SIG-M5 (cell line): Measurements from ENCODE around the gene CDK5RAP1.

Source experiments
- DNase-seq: peaks from one replicate; lab custom pipeline; 2025; lab: John Stamatoyannopoulos, UW

Gene CDK5RAP1

GRCh38 chr20:33333616-33334015 lies 67.7 kb downstream of the CDK5RAP1 start:
- no peak for DNase-seq

DNA sequence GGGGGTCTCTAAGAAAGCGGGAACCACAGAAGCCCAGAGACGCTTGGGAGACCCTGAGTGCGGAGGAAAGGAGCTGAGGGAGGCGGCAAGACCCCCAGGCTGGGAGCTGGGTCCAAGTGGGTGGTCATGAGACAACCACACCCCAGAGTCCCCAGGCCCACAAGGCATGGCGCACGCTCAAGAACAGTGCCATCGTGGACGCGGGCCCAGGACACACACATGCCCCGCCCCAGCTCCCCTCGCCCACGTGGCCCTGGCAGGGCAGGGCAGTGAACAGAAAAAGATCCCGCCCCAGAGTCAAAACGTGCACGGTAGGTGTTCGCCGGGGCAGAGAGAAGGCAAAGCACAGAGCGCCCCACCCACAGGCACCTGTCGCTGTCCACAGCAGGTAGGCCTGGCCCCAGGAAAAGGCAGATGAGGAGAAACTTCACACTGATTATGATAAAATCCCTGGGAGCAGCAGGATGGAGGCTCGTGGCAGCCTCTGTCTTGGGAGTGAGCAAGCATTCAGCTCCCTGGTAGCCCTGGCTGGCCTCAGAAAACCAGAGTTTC lies 68.3 kb downstream of the CDK5RAP1 start:
- DNase-seq, result no peak

GRCh38 chr20:33328157-33329137 lies 72.9 kb downstream of the CDK5RAP1 start:
- no peak for DNase-seq

DNA sequence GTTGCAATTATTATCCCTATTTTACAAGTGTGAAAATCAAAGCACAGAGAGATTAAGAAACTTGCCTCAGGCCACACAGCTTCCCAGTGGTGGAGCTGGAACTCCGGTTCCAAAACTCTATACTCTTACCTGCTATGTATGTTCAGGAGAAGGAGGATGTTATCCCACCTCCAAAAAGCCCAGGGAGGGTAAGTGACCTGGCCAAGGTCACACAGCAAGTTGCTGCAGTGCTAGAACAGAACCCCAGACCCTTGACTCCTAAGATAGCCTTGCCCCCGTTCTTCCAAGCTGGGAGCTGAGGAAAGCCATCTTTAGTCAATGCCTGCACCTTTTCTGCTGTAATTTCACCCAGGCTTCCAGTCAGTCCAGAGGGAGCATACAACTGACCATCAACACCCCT lies 76.0 kb downstream of the CDK5RAP1 start:
- no peak for DNase-seq

DNA sequence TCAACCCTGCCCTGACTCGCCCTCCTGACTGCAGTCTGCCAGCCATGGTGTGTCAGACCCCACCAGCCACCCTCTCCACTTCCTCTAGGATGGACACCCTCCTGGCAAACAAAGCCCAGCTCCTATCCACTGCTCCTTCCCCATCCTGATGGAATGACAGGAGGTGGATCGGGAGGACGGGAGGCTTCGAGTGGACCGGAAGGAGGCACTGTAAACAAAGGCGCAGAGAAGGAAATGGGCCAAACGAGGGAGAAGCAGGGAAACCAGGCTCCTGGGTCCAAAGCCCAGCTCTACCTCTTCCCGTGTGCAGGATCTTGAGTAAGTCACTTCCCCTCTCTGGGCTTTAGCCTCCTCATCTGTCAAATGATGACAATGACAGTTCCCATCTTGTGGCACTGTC lies 78.1 kb downstream of the CDK5RAP1 start:
- no peak for DNase-seq

DNA sequence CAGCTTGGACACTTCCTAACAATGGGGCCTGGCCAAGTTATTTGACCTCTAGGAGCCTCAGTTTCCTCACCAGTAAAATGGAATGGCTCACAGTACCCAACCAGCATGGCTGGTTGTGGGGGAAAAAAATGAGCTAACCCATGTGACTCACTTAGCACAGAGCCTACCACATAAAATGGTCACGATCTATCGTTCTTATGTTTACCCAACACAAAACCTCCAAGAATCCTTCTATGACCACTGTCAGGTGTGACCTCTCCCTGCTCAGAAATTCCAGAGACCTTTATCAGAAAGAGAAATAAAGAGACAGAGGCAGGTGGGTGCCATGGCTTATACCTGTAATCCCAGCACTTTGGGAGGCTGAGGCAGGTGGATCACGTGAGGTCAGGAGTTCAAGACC lies 78.9 kb downstream of the CDK5RAP1 start:
- DNase-seq, result no peak

DNA sequence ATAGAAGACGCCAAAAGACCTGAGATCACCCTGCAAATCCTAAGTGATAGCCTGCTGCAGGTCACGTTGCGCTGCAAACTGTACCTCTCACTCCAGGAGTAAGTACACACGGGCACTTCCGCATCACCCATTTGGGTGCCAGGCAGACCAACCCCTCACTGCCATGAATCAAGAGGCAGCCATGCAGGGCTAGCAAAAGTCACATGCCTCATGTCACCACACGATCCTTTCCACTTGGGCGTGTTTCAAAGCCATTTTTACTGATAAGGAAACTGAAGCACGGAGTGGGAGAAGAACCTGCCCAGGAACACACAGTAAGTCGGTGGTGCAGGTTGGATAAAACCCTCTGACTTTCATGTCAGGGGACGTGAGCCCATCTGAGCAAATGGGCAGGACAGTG lies 81.3 kb downstream of the CDK5RAP1 start:
- no peak for DNase-seq

GRCh38 chr20:33318096-33318429 lies 83.3 kb downstream of the CDK5RAP1 start:
- no peak for DNase-seq

GRCh38 chr20:33317424-33318095 lies 83.8 kb downstream of the CDK5RAP1 start:
- no peak for DNase-seq

DNA sequence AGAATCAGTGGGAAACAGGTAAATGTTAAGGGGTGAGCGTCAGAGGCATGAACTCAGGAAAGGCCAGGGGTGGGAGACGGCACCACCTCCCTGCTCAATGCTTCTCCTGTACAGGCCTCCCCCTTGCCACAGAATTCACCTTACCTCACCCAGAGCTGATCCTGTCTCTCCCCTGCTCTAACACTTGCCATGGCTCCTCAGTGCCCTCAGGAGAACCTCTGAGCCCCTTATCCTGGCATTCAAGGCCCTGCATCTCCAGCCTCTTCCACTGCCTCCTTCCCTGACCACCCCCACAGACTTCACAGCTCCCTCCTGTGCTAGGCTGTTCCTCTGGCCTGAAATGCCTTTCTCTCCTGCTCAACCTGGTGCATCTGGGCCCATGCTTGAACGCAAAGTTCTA lies 84.4 kb downstream of the CDK5RAP1 start:
- DNase-seq, result no peak

DNA sequence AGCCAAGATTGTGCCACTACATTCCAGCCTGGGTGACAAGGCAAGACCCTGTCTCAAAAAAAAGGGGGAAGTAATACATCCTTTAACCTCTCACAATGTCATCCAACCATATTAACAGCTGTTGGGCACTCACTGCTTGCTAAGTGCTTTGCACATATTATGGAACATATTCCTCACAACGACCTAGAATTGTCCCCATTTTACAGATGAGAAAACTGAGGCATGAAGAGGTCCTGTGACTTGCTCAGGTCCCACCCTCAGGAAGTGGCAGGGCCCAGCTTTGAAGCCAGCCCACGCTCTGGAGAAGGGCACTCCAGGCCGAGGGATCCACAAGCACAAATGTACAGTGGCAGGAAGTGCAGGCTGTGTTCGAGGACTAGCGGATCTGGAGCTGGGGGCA lies 85.0 kb downstream of the CDK5RAP1 start:
- DNase-seq, result no peak

DNA sequence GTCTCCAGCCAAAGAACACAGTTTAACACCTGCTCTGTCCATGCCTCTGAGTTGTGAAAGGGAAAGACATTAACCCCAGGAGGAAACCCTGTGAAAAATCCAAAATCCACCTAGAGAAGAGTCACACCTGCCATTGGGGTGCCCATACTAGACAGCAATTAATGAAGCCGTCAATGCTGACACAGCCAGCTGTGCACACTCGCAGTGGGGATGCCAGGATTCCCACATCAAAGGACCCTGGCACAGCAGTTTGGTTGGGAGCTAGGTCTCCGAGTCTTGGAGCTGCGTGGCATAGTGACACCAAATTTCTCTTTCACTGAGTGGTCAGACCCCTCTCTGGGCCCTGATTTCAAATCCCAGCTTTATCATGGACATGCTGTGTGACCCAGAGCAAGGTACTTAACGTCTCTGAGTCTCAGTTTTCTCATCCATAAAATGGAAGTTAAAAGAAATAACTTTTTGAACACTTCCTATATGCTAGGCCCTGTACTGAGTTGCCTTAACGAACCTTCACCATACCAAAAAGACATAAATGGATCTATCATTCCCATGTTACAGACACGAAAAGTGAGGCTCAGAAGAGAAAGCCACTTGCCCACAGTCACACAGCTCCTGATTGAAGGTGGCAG lies 87.5 kb downstream of the CDK5RAP1 start:
- DNase-seq, result no peak

GRCh38 chr20:33312583-33312982 lies 88.7 kb downstream of the CDK5RAP1 start:
- DNase-seq, result no peak

GRCh38 chr20:33311996-33312395 lies 89.3 kb downstream of the CDK5RAP1 start:
- no peak for DNase-seq

DNA sequence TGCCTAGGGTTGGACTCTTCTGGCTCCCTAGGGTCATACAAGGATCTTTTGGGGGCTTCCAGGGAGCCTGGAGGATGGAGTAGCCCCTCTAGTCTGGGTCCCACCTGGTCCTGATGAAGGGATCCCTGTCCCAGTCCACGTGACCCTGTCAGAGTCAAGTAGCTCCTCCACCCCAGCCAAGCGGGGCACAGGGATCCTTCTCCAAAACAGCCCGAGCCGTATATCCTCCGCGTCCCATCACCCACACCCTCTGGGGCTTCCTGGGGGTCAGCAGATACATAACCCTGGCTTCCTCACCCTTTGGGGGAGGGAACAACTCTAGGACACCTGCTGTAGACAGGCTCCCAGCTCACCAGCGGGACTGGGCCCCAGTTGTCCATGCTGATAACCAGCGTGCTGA lies 90.3 kb downstream of the CDK5RAP1 start:
- no peak for DNase-seq

DNA sequence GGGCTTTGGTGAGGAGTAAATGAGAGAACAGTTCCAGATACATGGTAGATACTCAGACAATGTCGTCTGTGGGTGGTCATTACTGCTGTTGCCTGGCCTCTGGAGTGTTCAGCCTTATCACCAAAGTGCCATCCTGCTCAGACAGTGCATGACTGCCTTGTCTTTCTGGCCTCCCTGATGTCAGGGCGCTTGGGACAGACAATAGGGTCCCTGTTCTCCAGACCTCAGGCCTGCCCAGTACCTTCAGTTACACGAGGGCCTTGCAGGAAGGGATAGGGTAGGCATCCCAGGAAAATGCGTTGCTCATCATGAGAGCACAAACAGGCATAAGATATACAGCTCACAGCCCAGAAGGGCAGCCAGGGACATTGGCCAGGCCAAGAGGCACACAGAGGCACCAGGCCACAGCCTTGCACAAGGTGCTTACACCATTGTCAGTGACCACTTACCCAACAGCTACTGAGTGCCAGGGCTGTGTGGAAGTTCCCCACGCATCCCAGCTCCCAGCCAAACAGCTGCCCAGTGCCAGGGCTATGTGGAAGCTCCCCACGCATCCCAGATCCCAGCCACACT lies 90.9 kb downstream of the CDK5RAP1 start:
- DNase-seq, result no peak

DNA sequence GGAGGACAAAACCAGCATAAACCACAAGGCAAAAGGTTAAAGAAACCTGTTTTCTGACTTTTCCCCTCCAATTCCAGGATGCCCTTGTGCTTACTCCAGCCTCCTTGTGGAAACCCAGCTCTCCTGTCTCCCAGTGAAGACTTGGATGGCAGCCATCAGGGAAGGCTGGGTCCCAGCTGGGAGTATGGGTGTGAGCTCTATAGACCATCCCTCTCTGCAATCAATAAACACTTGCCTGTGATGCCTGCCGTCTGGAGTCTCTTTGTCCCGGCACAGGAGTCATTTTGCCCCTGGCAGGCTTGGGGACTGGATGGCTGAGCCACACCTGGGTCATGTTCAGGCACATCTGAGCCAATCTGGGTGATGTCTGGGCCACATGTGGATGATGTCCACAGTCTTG lies 91.7 kb downstream of the CDK5RAP1 start:
- no peak for DNase-seq
